Measurements from ENCODE around the gene KNDC1.

KNDC1 gene

DNA sequence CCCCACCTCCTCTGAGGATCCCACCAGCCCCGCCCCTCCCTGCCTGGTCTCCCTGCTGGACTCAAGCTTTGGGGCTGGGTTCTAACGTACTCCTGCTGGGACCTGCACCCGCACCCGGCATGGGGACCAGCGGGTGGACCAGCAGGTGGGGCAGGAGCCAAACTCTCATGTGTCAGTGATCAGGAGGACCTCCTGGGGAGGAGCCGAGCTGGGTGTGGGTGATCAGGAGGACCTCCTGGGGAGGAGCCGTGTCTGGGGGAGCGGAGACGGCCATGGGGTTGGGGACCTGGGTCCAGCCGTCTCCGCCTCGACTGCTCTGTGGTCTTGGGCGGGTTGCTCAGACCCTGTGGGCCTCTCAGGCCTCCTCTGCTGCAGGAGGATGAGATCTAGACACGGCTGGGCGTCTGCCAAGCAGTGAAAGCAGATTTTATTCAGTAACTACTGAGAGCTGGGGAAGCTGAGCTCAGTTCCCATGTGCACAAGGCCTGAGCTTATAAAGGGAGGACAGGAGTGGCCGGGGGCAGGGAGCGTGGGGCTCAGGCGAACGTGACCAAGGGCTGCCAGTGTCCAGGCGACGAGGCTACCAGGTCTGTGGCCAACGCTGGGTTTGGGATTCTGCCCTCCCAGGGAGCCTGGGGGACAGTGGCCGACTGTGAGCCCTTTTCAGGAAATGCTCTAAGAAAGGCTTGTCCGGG, 36.3 kb downstream of the KNDC1 start:
- DNase-seq, result no peak

DNA sequence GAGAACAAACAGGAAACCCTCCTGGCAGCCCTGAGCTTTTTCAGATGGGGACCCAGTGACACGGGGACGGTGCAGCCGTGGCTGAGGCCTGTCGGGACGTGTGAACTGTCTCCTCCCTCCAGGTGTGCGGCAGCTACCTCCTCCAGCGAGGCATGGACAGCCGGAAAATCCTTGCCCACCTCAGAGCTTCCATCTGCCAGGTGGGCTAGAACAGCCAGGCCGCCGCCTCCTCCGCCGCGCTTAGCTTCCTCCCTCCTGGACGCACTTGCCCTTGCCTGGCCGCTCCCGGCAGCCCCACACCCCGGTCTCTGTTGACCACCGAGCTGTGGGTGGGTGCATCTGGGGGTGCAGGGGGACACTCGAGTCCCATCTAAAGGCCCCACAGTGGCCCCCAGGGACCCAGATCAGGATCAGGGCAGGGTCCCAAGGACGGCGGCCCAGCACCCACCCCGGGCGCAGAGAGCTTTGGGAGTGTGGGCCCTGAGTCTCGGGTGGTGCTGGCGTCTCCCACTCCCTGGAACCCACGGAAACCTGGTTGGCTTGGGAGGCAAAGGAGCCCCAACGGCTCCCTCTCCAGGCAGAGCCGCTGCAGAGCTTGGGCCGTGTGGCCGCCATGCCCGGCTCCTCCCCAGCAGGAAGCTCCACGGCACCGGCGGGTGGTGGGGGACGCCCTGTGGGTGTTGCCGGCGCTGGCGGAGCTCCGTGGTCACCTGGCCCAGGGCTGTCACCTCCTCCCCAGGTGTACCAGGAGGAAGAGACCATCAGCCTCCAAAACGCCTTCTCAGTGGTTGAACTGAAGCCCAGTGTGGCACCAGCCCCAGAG, 37.1 kb downstream of the KNDC1 start:
- no peak for DNase-seq

DNA sequence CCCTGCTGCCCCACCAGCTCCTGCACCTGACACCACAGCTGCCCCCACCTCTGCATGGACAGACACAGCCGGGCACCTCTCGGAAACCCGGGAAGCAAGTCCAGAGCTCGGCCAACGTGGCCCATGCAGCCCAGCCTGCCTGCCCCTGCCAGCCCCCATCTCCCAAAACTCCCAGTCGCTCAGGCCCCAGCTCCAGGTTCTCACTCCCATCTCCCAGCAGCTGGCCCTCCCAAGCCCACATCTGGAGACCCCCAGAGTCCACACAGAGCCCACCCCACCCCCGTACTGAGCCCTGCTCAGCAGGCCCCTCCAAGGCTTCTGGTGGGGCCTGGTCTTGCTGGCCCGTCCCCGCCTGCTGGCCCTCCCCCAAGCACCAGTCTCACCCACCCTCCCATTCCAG, 37.8 kb downstream of the KNDC1 start:
- no peak for DNase-seq

DNA sequence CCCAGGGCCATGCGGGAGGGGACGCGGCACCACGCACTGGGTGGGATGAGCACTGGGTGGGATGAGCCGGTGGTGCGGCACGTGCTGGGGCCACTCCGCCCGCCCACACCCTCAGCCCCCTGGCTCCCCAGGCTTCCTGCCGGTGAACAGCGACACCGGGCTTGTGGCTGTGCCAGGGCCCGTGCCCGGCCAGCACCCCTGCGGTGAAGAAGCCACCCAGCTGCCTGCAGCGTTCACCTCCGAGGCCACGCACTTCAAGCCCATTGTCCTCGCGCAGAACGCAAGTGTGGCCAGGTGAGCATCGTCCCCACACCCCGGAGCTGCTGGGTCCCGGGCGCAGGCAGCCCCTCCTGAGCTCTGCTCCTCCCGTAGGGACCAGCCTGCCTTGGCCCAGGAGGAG, 38.2 kb downstream of the KNDC1 start:
- DNase-seq, result no peak

DNA sequence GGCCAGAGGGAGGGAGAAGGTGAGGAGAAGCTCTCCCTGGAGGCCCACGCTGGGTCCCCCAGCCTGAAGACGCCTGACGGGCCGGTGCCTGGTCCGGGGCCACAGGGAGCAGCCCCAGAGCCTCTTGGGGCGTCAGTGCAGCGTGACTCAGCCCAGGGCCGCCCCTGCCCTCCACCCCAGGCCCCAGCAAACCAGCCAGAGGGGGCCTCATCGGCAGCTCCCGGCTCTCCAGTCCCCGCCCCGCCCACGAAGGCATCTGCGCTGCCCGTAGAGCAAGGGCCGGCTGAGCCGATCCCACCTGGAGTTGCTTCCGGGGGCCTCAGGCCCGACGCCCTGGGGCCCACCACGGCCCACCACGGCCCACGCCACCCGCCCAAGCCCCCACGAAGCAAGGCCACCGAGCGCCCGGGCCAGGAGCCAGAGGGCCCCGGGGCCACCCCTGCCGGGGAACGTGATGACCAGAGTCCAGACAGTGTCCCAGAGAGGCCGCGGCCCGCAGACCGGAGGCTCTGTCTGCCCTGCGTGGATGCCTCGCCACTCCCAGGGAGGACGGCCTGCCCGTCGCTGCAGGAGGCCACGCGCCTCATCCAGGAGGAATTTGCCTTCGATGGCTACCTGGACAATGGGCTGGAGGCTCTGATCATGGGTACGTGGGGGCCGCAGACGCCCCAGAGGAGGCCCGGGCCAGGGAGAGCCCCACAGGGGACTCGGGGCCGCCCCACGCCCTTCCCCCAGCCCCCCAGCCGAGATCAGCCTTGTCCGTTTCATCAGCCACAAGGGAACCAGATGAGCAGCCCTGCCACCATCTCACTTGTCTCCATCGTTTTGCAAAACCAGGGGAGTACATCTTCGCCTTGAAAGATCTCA, 38.8 kb downstream of the KNDC1 start:
- DNase-seq, result no peak

DNA sequence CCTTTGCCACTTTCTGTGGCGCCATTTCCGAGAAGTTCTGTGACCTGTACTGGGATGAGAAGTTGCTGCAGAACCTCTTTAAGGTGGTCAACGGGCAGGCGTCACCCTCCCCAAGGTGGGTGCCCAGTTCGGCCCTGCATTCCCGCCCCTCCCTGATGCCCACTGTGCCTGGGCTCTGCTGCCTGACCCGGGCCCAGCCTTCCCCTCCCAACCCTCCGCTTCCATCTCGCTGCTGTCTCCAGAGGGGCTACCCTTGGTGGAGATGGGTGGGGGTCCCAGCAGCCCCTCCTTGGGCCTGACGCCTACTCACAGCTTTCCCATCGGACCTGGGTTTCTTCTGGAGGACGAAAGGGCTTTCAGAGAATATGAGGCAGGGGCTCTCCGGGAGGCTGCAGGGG, 39.5 kb downstream of the KNDC1 start:
- DNase-seq, result no peak

DNA sequence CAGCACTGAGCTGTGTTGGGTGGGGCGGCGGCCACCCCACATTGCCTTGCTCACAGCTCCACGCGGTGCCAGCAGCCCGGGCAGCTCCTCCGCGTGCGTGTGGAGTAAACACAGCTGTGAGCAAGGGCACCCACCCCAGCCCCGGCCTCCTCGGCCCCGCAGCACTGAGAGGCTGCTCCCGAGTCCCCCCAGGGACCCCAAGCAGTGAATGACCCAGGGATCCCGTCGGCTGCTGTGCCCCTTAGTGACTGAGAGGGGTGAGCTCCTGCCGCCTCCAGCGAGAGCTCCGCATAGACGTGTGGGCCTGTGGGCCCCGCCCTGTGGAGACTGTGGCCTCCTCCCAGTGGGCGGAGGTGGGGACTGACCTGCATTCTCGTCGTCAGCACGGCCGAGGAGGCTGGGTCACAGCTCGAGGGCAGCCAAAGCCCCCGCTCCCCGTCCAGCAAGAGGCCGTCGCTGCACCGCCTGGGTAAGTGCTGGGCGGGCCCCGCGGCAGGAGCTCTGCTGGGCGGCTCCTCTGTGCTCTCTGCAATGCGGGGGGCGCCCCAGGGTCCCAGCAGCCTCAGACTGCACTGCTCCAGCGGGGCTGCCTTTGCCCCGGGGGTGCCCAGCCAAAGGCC, 40.1 kb downstream of the KNDC1 start:
- no peak for DNase-seq

DNA sequence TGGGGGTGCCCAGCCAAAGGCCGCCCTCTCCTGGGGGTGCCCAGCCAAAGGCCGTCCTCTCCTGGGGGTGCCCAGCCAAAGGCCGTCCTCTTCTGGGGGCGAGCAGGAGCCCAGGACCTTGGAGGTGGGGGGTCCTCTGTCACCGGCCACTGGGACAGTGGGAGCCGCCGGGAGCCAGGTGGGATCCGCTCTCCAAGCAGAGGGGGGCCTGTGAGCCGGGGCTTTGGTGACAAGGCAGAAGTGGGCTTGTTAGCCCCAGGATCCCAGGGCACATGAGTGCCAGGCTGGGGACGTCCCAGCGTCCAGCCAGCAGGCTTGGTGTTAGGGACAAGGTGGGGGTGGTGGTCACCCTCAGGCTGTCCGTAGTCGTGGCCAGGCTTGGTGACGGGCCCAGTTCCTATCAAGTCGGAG, 40.6 kb downstream of the KNDC1 start:
- DNase-seq, result no peak

DNA sequence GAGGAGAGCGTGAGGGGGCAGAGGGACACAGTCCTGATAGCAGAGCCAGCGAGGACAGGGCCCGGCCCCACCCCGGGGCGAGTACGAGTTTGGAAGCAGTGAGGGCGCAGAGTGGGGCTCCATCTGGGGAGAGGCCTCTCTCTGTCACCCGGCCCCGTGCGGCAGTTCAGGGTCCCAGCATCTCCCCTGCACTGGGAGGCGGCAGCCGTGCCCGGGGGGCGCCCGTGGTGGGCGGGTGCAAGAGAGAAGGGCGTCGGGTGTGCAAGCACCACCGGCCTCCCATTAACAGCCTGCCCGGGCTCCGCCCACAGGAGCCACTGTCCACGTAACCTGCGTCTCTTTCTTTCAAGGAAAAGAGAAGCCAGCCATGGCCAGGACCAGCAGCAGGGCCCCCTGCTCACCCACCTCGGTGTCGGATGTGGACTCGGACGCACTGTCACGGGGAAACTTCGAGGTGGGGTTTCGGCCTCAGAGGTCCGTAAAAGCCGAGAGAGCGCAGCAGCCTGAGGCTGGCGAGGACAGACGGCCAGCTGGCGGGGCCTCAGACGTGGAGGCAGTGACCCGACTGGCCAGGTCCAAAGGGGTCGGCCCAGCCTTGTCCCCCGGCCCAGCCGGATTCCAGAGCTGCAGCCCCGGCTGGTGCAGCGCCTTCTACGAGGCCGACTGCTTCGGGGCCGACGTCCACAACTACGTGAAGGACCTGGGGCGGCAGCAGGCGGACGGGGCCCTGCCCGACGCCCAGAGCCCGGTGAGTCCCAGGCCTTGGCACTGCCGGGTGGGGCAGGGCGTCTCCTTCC, 41.3 kb downstream of the KNDC1 start:
- DNase-seq, result no peak

DNA sequence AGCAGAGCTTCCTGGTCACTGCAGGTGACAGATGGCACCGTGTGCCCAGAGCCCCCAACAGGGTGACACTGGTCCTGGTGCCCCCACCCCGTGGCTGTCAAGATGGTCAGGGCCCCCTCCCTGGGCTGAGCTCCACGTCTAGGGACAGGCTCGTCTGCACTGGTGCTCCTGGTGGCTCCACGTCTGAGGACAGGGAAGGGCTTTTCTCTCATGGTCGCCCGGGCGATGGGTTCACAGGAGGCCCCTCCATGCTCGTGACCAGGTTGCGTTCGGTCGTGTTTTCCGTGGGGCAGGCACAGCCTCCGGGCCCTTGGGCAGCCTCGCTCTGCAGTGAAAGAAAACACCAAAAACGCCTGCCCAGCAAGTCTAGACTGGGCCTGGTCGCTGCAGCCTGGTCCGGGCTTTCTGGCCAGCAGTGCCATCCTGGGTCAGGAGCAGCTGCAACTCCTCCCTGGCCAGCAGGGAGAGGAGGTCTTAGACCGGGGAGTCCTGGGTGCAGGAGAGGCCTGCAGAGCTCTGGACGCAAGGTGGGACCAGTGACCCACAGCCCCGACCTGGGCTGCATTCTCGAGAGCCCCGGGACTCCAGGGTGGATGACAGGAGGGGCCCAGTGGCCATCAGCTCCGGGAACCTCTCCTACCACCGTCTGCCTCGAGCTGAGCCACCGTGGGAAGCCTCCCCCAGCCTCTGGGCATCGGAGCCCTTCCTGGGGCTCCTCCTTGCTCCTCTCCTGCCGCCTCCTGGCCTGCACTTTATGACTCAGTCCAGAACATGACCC, 42.1 kb downstream of the KNDC1 start:
- no peak for DNase-seq

DNA sequence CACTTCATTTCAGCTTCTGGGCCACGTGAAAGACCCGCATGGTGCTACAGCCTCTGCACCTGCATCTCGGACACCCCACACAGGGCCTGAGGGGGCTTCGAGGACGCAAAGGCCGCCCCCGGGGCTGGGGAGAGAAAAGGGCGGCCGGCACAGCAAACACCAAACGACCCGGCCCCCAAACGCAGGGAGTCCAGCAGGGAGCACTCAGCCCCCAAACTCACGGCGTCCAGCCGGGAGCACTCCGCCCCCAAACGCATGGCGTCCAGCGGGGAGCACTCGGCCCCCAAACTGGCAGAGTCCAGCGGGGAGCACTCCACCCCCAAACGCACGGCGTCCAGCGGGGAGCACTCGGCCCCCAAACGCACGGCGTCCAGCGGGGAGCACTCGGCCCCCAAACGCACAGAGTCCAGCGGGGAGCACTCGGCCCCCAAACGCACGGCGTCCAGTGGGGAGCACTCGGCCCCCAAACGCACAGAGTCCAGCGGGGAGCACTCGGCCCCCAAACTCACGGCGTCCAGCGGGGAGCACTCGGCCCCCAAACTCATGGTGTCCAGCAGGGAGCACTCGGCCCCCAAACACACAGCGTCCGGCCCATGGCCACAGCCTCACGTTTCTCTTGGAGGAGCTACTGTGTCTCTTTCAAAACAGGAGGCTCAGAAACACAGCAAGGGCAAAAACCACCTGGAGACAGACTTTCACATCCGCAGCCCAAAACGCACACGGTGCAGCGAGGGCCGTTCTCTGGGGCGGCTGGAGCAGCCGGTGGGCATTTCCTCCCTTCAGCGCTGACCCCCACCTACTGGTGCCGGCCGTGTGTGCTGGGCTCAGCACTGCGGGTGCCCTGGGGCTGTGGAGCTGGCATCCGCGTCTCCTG, 43.0 kb downstream of the KNDC1 start:
- DNase-seq, result no peak

DNA sequence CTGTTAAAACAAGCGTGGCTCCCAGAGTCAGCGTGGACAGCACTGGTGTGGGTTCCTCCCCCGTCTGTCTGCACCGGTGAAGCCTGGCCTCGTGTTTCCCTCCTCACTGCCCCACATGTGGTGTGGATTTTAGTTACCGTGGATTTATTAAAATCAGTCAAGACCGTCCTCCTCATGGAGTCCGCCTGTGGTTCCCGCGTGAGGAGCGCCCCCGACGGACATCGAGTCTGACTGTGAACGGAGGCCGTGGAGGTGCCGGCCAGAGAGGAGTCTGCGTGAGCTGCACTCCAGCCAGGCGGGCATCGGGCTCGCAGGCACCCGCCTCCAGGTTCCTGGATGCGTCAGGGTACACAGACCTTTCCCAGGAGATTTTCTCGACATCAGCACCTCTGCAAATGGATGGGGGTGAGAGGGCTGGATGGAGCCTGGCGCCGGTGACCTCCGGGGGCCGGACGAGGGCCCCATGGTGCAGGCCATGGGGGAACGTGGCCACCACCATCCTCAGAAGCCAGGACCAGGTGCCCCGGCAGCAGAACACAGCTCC, 43.7 kb downstream of the KNDC1 start:
- DNase-seq, result no peak

DNA sequence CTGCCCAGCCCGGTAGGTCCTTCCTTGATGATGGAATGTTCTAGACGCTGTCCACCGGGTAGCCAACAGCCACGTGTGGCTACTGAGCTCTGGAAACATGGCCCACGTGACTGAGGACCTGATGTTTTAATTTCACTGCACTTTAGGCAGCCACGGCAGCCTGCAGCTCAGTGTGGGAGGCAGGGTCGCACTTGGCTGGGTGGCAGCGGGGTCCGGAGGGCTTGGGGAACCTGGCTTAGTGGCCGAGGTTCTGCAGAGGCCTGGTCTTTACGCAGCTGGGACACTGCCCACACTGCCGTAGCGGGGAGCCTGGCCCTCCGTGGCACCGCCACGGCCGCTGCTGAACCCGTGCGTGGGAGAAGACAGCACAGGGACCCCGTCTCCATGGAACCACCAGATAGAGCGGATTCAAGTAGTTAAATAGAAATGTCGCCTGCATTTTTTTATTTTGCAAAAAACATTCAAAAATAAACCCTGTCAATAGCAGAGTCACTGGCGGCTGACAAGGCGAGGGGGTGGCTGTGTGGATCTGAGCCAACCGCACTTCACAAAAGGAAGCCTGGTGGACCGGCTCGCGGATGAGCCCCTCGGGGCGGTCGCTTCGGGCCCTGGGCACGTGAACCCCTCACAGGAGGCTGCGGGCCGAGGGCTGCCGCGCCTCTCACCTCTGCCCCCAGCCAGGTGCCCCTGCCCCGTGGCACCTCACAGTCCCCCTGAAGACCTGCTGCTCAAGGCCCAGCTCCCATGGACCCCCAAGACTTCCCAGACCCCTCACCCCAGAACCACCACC, 44.4 kb downstream of the KNDC1 start:
- no peak for DNase-seq

DNA sequence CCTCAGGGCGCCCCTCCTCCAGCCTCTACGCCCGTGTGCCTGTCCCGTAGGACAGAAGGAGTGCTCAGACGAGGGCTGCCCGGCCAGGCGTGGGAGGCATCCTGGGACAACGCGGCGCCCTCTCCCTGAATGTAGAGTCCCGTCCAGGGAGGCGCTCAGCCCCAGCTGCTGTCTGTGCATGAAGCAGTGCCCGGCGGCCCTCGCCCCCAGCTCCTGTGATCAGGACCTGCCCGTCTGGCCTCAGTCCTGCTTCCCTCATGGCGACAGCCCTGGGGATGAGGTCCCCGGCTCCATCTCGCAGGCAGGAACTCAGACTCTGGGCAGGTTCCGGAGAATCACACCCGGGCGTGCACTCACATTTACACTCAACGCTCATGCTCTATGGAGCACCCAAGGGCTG, 45.1 kb downstream of the KNDC1 start:
- DNase-seq, result no peak

DNA sequence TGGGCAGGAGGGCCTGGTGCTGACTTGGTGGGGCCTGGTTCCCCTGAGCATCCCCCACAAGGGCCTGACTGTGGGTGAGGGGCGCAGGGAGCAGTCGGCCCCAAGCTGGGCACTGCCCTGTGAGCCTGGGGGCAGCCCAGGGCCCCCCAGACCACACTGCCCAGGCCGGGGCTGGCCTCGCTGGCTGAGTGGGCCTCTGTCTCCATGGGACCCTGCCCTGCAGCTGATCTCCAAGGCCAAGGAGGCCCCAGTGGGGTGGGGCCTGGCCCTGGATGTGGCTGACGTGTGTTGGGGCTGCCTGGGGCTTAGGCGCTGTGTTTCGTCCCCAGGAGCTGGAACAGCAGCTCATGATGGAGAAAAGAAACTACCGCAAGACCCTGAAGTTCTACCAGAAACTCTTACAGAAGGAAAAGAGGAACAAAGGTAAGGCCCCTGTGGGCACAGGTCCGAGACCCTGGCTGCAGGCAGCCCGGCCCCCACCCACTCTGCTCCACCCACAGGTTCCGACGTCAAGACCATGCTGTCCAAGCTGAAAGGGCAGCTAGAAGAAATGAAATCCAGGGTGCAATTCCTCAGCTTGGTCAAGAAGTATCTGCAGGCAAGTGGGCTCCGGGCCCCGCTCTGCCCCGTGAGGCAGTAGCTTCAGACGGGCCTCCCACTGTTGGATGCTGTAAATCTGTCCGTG, 46.5 kb downstream of the KNDC1 start:
- DNase-seq, result no peak

DNA sequence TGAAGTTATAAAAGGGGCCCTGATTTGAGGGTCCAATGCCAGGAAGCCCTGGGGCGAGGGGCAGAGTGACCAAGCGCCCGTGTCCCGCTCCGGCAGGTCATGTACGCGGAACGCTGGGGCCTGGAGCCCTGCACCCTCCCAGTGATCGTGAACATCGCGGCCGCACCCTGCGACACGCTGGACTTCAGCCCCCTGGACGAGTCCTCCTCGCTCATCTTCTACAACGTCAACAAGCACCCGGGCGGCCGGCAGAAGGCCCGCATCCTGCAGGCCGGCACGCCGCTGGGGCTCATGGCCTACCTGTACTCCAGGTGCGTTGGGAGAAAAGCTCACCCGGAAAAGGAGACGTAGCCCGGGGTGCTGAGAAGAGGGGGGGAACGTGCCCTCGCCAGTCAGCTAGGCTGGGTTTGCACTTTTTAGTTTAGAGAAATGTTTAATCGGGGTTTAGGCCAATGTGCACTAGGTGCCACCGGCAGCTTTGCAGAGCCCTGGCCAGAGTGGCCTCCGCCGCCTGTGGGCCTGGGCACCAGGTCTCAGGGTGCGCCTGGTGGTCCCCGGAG, 47.1 kb downstream of the KNDC1 start:
- no peak for DNase-seq

DNA sequence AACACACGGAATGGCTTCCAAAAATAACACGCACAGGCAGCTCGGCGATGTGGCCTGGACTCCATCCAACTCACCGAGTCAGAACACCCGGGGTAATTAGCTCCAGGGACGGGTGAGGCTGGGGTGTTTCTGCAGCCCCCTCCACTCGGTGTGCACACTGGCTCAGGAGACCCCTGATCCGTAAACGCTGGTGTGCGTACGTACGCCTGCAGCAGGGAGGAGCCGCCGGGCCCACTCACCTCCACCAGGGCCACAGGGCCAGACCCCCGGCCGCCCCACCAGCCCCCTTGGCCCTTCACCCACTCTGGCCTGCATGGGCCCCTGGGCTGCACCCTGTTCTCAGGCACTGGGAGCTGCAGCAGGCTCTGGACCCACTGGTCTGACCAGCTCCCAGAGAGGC, 47.6 kb downstream of the KNDC1 start:
- DNase-seq, result no peak

DNA sequence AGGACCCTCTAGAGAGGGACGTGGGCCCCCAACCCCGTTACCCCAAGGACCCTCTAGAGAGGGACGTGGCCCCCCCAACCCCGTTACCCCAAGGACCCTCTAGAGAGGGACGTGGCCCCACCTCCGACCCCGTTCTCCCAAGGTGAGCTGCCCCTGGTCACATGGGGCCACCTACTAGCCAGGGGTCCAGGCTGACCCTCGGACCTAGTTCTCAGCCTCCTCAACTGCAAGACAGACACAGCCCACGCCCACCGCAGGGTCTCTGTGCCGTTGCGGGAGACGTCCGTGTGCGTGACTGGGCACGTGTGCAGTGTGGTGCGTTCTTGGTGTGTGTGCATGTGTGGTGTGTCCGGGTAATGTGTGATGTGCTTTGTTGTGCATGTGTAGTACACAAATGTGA, 48.4 kb downstream of the KNDC1 start:
- no peak for DNase-seq

Data from CD4-positive, alpha-beta T cell treated with Interleukin-6 for 4 hours (primary cell).